IMR-90 (cell line): ENCODE results near the gene ABCA2.

ENCODE experiments used
- CTCF ChIP-seq: conservative IDR thresholded peaks from 2 replicates; pipeline ENCODE4 v1.5.1; 2012; ENCODE audit warnings: mild to moderate bottlenecking, low read depth, low read length, improper control_type of control experiment
- MAFK ChIP-seq: IDR thresholded peaks from 2 replicates; pipeline ENCODE4 v1.6.1; 2012; ENCODE audit warnings: low read depth, low read length, improper control_type of control experiment
- MAZ ChIP-seq: IDR thresholded peaks from 2 replicates; pipeline ENCODE4 v1.6.1; 2012; ENCODE audit warnings: low read depth, mild to moderate bottlenecking, low read length, improper control_type of control experiment, moderate library complexity, borderline replicate concordance
- SMC3 ChIP-seq: fragments of 150-350 bp; IDR thresholded peaks from 2 replicates; pipeline ENCODE4 v1.6.1; 2016; ENCODE audit warnings: low read depth, mild to moderate bottlenecking, antibody characterized with exemption, low read length, moderate library complexity

DNA sequence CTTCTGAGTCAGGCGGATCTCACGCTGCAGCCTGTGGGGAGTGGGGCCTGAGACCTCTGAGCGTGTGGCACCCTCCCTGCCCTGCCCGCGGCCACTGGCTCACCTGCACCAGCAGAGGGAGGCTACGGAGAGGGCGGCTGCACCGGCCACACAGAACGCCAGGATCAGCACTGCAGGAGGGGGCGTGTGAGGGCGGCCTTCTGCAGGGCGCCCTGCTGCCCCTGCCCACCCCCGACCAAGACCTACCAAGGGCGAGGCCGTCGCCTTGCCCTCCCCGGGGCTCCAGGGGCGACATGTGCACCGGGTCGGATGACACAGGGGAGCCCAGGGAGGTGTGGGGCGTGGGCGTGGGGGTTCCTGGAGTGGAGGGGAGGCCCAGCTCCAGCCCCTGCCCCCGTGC, 12.5 kb upstream of the ABCA2 start:
- TF ChIP-seq CTCF (no peak), SMC3 (no peak), MAZ (no peak), MAFK (no peak)
